T-helper 1 cell treated with Interleukin-12 subunit alpha and Interleukin-12 subunit beta and Interleukin-4 antibody, amounts not matched to agents 30 ng/mL and 1 ng/mL, for 36 hours (primary cell): Measurements from ENCODE around the gene NLRC3. TPM values are rescaled to one million over a fixed set of nuclear protein-coding genes. Genes with fewer than 3 reads are reported as not detected.
"Not testable (repeated sequence)": the region's sequence is repeated elsewhere in the genome, so short reads cannot be mapped to it uniquely, and the experiment has no call there.

ENCODE experiments used
- intact Hi-C: fragments of 100-400 bp; cut with micrococcal nuclease; formaldehyde crosslinking; loops from one replicate; pipeline ENCODE4 v1.15.1; 2024
- total RNA-seq: library from RNA; stranded (reverse); gene quantifications from 2 replicates; pipeline ENCODE4 v1.2.3, GENCODE V29; 2022

NLRC3 gene
- 96.4 and 99.9 TPM in 2 replicates for total RNA-seq

- intact Hi-C loops, result loop anchor here (1.0 to 5.0 kb wide), 3 partner anchors 34 to 50 kb away; partner anchors contain the start of gene SLX4
Measured at GRCh38 chr16:3577302-3577752, at the start of gene NLRC3. Gene NLRC3, minus strand, starts transcription at chr16:3577403. Its CDS starts 12,367 bp downstream, at chr16:3565036.

GRCh38 chr16:3625911-3626732 is 48.9 kb upstream of the NLRC3 start:
- intact Hi-C loops, result loop anchor here (1.0 to 5.0 kb wide), 2 partner anchors 15 to 49 kb away; partner anchors contain the start of genes NLRC3 and SLX4

- intact Hi-C loops, result loop anchor here (5.0 kb wide), 1 partner anchor 48 kb away; the partner anchor contains the start of gene NLRC3
Measured at GRCh38 chr16:3625331-3625730, 48.1 kb upstream of the NLRC3 start.

- intact Hi-C loops, result no loop called here
Measured at GRCh38 chr16:3623642-3624041, 46.4 kb upstream of the NLRC3 start.

GRCh38 chr16:3618769-3619141 is 41.6 kb upstream of the NLRC3 start:
- intact Hi-C loops, result loop anchor here (10.0 kb wide), 2 partner anchors 796 to 996 kb away; partner anchors contain the start of genes CORO7 and UBALD1

- intact Hi-C loops, result loop anchor here (1.0 to 10.0 kb wide), 4 partner anchors 104 to 1002 kb away; partner anchors contain the start of genes CORO7 and UBALD1
Measured at GRCh38 chr16:3612510-3613466, 35.6 kb upstream of the NLRC3 start.

GRCh38 chr16:3611146-3611975 is 34.2 kb upstream of the NLRC3 start, which contains the start of gene SLX4:
Gene SLX4, minus strand, starts transcription at chr16:3611606. Its CDS starts 2,642 bp downstream, at chr16:3608964.
- intact Hi-C loops, result loop anchor here (1.0 to 10.0 kb wide), 14 partner anchors 15 to 1003 kb away; partner anchors contain the start of genes CORO7, CREBBP, NLRC3 and PAM16

- intact Hi-C loops, result loop anchor here (1.0 to 10.0 kb wide), 14 partner anchors 16 to 1004 kb away; partner anchors contain the start of genes CORO7, CREBBP, NLRC3 and PAM16
Measured at GRCh38 chr16:3610698-3611145, 33.5 kb upstream of the NLRC3 start.

- intact Hi-C loops, result loop anchor here (2.0 to 10.0 kb wide), 5 partner anchors 153 to 1005 kb away; partner anchors contain the start of genes CORO7, PAM16 and UBALD1
Measured at GRCh38 chr16:3609895-3610697, 32.9 kb upstream of the NLRC3 start.

- intact Hi-C loops, result not testable (repeated sequence)
Measured at GRCh38 chr16:3608976-3609375, 31.8 kb upstream of the NLRC3 start.

GRCh38 chr16:3608069-3608468 is 30.9 kb upstream of the NLRC3 start:
- intact Hi-C loops, result no loop called here

GRCh38 chr16:3607634-3608033 is 30.4 kb upstream of the NLRC3 start:
- intact Hi-C loops, result no loop called here

- intact Hi-C loops, result no loop called here
Measured at GRCh38 chr16:3607161-3607560, 30.0 kb upstream of the NLRC3 start.

- intact Hi-C loops, result no loop called here
Measured at GRCh38 chr16:3606441-3606840, 29.2 kb upstream of the NLRC3 start.

GRCh38 chr16:3602320-3602653 is 25.1 kb upstream of the NLRC3 start:
- intact Hi-C loops, result no loop called here

- intact Hi-C loops, result no loop called here
Measured at GRCh38 chr16:3601614-3602319, 24.6 kb upstream of the NLRC3 start.

GRCh38 chr16:3599922-3600321 is 22.7 kb upstream of the NLRC3 start:
- intact Hi-C loops, result no loop called here

- intact Hi-C loops, result no loop called here
Measured at GRCh38 chr16:3599121-3599520, 21.9 kb upstream of the NLRC3 start.

- intact Hi-C loops, result no loop called here
Measured at GRCh38 chr16:3598236-3598635, 21.0 kb upstream of the NLRC3 start.
